ENCODE results near the gene TCF7L2.

- TF ChIP-seq POLR2A (IDR thresholded peaks at IDR 0.05) (no peak), CTCF (IDR thresholded peaks at IDR 0.05) (no peak)
Measured at GRCh38 chr10:113041324-113041723, 91.3 kb downstream of the TCF7L2 start.
